H1 (cell line): ENCODE measurements around the gene SPTBN1. TPM values are rescaled to one million over a fixed set of nuclear protein-coding genes. Genes with fewer than 3 reads are reported as not detected.

Source experiments
- CHD7 ChIP-seq: fragments of 300-600 bp; sonication (generic); IDR thresholded peaks from 2 replicates; pipeline ENCODE4 v1.7.1; 2012; ENCODE audit warnings: low read length, moderate library complexity, mild to moderate bottlenecking, inconsistent platforms; ENCODE audit not compliant: insufficient replicate concordance
- POU5F1 ChIP-seq: IDR thresholded peaks from 2 replicates; pipeline ENCODE4 v1.6.1; 2011; ENCODE audit warnings: low read depth, mild to moderate bottlenecking, low read length, moderate library complexity
- SIX5 ChIP-seq: IDR thresholded peaks from 2 replicates; pipeline ENCODE4 v1.6.1; 2011; ENCODE audit warnings: mild to moderate bottlenecking, low read depth, low read length
- polyA plus RNA-seq, 7 experiments: library from polyadenylated mRNA; depleted of rRNA in 3 of 7; stranded (reverse) in 5 of 7; unstranded in 2 of 7; fragments of >200 nt in 5 of 7; fragments of 200-250 nt in 2 of 7; gene quantifications; 1 replicate in 5 of 7; 2 replicates in 1 of 7; 4 replicates in 1 of 7; pipeline versions ENCODE4 v1.2.1 to v1.2.3, GENCODE V29; 2011 to 2013; ENCODE audit warnings: missing spikeins in 2 of 7, mixed read lengths in 2 of 7
- total RNA-seq: library from RNA; stranded (reverse); fragmentation: NEBNext Ultra II Directional; extraction: Animal tissue kit (Norgen Biotek cat#: 25700); gene quantifications from 2 replicates; pipeline ENCODE4 v1.2.1, GENCODE V29; 2021

SPTBN1 gene
- total and polyA plus RNA-seq, 2 of the 8 experiments (the other 6 are each of a cell fraction or from before 2014, with no cell fraction given): 31.8 to 180 TPM

- TF ChIP-seq SIX5 (no peak), CHD7 (no peak), POU5F1 (no peak)
Observed at GRCh38 chr2:54650612-54651011, 194.5 kb downstream of the SPTBN1 start (continued).
